HepG2 (cell line): ENCODE measurements around the gene BICRAL. TPM values are rescaled to one million over a fixed set of nuclear protein-coding genes. Genes with fewer than 3 reads are reported as not detected.

Experiments
- BORCS8-MEF2B ChIP-seq: sonication (generic); formaldehyde crosslinking; IDR thresholded peaks from 2 replicates; pipeline ENCODE4 v1.8.0; 2022; ENCODE audit warnings: mild to moderate bottlenecking, missing genetic modification reagents
- CREB1 ChIP-seq, 2 experiments: fragments of 450-650 bp in 1 of 2; IDR thresholded peaks; 2 replicates each; pipeline ENCODE4 v1.6.1; 2016 to 2017; ENCODE audit warnings: control low read depth in 1 of 2, mild to moderate bottlenecking in 1 of 2, missing compliant biosample characterization in 1 of 2, missing genetic modification characterization in 1 of 2
- DNMT1 ChIP-seq: sonication (generic); formaldehyde crosslinking; IDR thresholded peaks from 2 replicates; pipeline ENCODE4 v1.5.1; 2020; ENCODE audit warnings: mild to moderate bottlenecking, missing genetic modification reagents
- ETV6 ChIP-seq: sonication (generic); formaldehyde crosslinking; conservative IDR thresholded peaks from 2 replicates; pipeline ENCODE4 v1.4.0; 2020; ENCODE audit warnings: missing genetic modification reagents
- MAFF ChIP-seq: IDR thresholded peaks from 2 replicates; pipeline ENCODE4 v1.6.1; 2011; ENCODE audit warnings: low read depth, low read length, improper control_type of control experiment
- POLR2G ChIP-seq: fragments of 200-400 bp; formaldehyde crosslinking; IDR thresholded peaks from 2 replicates; pipeline ENCODE4 v1.6.1; 2018; ENCODE audit warnings: mild to moderate bottlenecking, low read depth, low read length, moderate library complexity
- SAP130 ChIP-seq: IDR thresholded peaks from 2 replicates; pipeline ENCODE4 v1.6.1; 2016; ENCODE audit warnings: low read depth
- SKI ChIP-seq: fragments of 450-650 bp; IDR thresholded peaks from one replicate; pipeline ENCODE4 v1.6.1; 2018; ENCODE audit warnings: mild to moderate bottlenecking; ENCODE audit not compliant: partially characterized antibody
- SMARCC2 ChIP-seq: fragments of 450-650 bp; IDR thresholded peaks from 2 replicates; pipeline ENCODE4 v1.6.1; 2017; ENCODE audit warnings: antibody characterized with exemption, mild to moderate bottlenecking
- SMARCE1 ChIP-seq: fragments of 450-650 bp; IDR thresholded peaks from 2 replicates; pipeline ENCODE4 v1.6.1; 2017; ENCODE audit warnings: borderline replicate concordance
- STAT6 ChIP-seq: sonication (generic); formaldehyde crosslinking; IDR thresholded peaks from 2 replicates; pipeline ENCODE4 v1.4.0; 2020; ENCODE audit warnings: missing genetic modification reagents, mild to moderate bottlenecking, borderline replicate concordance
- YEATS2 ChIP-seq: sonication (generic); formaldehyde crosslinking; IDR thresholded peaks from 2 replicates; pipeline ENCODE4 v1.4.0; 2020; ENCODE audit warnings: missing genetic modification reagents, borderline replicate concordance
- ZNF256 ChIP-seq: sonication (generic); formaldehyde crosslinking; conservative IDR thresholded peaks from 2 replicates; pipeline ENCODE4 v1.4.0; 2020; ENCODE audit warnings: missing genetic modification reagents
- ZNF331 ChIP-seq: sonication (generic); formaldehyde crosslinking; IDR thresholded peaks from 2 replicates; pipeline ENCODE4 v1.4.0; 2020; ENCODE audit warnings: missing genetic modification reagents
- ZNF672 ChIP-seq: sonication (generic); formaldehyde crosslinking; IDR thresholded peaks from 2 replicates; pipeline ENCODE4 v1.8.1; 2022; ENCODE audit warnings: missing genetic modification reagents
- polyA plus RNA-seq, 8 experiments: library from polyadenylated mRNA; depleted of rRNA in 3 of 8; stranded (reverse) in 7 of 8; unstranded in 1 of 8; fragments of >200 nt; fragmentation: Illumina TruSeq in 4 of 8; extraction: Trizol in 4 of 8; gene quantifications; 2 replicates each; pipeline versions ENCODE4 v1.2.1 to v1.2.3, GENCODE V29; 2011 to 2016; ENCODE audit warnings: low read depth in 4 of 8, missing spikeins in 1 of 8, mixed read lengths in 1 of 8; ENCODE audit not compliant: insufficient read depth in 1 of 8
- total RNA-seq, 5 experiments: library from RNA; depleted of rRNA; stranded (reverse); fragments of >200 nt; fragmentation: Illumina TruSeq; extraction: Trizol; gene quantifications; 2 replicates each; pipeline ENCODE4 v1.2.3, GENCODE V29; 2016; ENCODE audit warnings: low read depth in 1 of 5
- TF ChIP-seq, protein P1 (sequence below), 2 experiments: fragments of 450-650 bp in 1 of 2; sonication (generic) in 1 of 2; formaldehyde crosslinking in 1 of 2; IDR thresholded peaks; 2 replicates each; pipeline versions ENCODE4 v1.6.1 to v1.8.0; 2016 to 2022; ENCODE audit warnings: antibody characterized with exemption in 1 of 2, mild to moderate bottlenecking in 1 of 2, missing genetic modification reagents in 1 of 2

Gene BICRAL
- total and polyA plus RNA-seq, 2 of the 13 experiments (the other 11 are each of a cell fraction or from before 2014, with no cell fraction given): 5.0 to 13.5 TPM

DNA sequence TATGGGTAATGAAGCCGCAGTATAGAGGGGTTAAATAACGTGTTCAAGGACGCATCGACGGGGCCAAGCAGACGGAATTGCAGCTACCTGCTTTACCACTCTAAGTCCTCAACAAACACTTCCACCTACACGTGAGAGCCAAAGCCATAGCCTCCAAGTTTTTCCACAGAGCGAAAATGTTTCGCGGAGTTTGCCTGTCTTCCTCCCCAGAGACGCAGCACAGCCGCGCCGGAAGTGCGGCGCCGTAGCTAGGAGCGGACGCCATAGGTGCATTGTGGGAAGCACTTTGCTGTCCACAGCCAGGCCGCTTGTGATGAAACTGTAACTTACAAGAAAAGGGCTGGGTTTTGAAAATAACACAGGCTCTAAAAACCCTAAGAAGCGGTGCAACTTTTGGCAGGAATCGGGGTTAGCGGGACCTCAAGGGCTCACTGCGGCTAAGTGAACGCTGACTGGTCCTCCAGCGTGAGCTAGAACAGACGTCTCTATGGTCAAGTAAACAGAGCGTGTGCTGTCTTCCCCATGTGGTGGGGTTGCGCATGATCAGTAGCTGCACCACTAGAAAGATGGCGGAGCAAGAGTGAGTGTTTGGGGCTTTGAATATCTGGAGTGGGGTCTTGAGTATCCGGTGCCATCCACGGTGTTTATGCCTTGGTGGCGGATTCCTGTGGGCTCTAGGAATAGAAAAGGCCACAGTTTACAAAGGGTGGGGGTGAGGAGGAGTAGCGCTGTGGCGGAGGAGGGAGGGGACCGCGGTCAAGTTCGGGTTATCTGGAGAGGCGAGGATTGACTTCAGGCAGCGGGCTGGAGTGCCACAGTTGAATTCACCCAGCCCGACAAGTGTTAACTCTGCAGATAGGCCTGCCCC is 97.8 kb downstream of the BICRAL start, which contains the start of gene RPL7L1 (continued):
- peak; percentile 95; the same call in 1 of the 2 replicates for TF ChIP-seq STAT6 (CRISPR knock-in tag)
- no peak for TF ChIP-seq ZNF672 (CRISPR knock-in tag)
- TF ChIP-seq, protein P1, sequence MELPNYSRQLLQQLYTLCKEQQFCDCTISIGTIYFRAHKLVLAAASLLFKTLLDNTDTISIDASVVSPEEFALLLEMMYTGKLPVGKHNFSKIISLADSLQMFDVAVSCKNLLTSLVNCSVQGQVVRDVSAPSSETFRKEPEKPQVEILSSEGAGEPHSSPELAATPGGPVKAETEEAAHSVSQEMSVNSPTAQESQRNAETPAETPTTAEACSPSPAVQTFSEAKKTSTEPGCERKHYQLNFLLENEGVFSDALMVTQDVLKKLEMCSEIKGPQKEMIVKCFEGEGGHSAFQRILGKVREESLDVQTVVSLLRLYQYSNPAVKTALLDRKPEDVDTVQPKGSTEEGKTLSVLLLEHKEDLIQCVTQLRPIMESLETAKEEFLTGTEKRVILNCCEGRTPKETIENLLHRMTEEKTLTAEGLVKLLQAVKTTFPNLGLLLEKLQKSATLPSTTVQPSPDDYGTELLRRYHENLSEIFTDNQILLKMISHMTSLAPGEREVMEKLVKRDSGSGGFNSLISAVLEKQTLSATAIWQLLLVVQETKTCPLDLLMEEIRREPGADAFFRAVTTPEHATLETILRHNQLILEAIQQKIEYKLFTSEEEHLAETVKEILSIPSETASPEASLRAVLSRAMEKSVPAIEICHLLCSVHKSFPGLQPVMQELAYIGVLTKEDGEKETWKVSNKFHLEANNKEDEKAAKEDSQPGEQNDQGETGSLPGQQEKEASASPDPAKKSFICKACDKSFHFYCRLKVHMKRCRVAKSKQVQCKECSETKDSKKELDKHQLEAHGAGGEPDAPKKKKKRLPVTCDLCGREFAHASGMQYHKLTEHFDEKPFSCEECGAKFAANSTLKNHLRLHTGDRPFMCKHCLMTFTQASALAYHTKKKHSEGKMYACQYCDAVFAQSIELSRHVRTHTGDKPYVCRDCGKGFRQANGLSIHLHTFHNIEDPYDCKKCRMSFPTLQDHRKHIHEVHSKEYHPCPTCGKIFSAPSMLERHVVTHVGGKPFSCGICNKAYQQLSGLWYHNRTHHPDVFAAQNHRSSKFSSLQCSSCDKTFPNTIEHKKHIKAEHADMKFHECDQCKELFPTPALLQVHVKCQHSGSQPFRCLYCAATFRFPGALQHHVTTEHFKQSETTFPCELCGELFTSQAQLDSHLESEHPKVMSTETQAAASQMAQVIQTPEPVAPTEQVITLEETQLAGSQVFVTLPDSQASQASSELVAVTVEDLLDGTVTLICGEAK (IDR thresholded peaks at IDR 0.05): no peak
- TF ChIP-seq, protein P1 (CRISPR knock-in tag; IDR thresholded peaks at IDR 0.05): peak; percentile 61; the same call in 1 of the 2 replicates
- 0 out of 2 replicates have a peak, but pooled peaks have one; percentile 18 for TF ChIP-seq MAFF
- TF ChIP-seq ETV6: no peak; the same call in none of the 2 replicates
- TF ChIP-seq ZNF256 (CRISPR knock-in tag): no peak
- TF ChIP-seq POLR2G: peak; percentile 98
- no peak for TF ChIP-seq SMARCE1
- TF ChIP-seq CREB1 (IDR thresholded peaks at IDR 0.05): peak; percentile 83
- TF ChIP-seq CREB1 (CRISPR knock-in tag; IDR thresholded peaks at IDR 0.05): peak; percentile 98
- peak; percentile 98 for TF ChIP-seq YEATS2 (CRISPR knock-in tag)
- TF ChIP-seq SMARCC2: no peak
- TF ChIP-seq DNMT1: no peak
- TF ChIP-seq ZNF331: no peak; the same call in 1 of the 2 replicates
- peak; percentile 63; the same call in 1 of the 2 replicates for TF ChIP-seq BORCS8-MEF2B (CRISPR knock-in tag)
- TF ChIP-seq SAP130: peak; percentile 93
- TF ChIP-seq SKI: no peak
